ENCODE data around the gene GLB1L3. TPM values are rescaled to one million over a fixed set of nuclear protein-coding genes. Genes with fewer than 3 reads are reported as not detected.

GLB1L3 gene
- total RNA-seq, 2 donors from 2014 or later: 2.3 to 7.1 TPM

- peaks cover 11% of the 10 kb centered on the region for H3K4me1 Mint-ChIP-seq
- peak overlapping the region; percentile 20 for H3K27ac Mint-ChIP-seq
- Histone ChIP-seq H3K27ac (ENCODE audit: low read depth, low read length) (no peak overlapping the region), H3K4me3 (ENCODE audit: low read length) (no peak overlapping the region), H3K9ac (ENCODE audit: extremely low read depth, low read length, poor library complexity, severe bottlenecking) (no peak overlapping the region), H3K4me1 (ENCODE audit: control insufficient read depth, insufficient read depth, low read length) (peaks cover 1% of the 10 kb centered on the region), H3K27me3 (ENCODE audit: control insufficient read depth, insufficient read depth, low read length, poor library complexity, severe bottlenecking) (no peaks in the 10 kb centered on the region), H3K9me3 (ENCODE audit: control insufficient read depth, low read length) (no peaks in the 10 kb centered on the region), H3K36me3 (ENCODE audit: control insufficient read depth, insufficient read depth, low read length) (peaks cover 72% of the 10 kb centered on the region)
- H3K9me3 Mint-ChIP-seq: no peaks in the 10 kb centered on the region
- no peaks in the 10 kb centered on the region for H3K27me3 Mint-ChIP-seq (ENCODE audit: insufficient read depth)
- no peak for TF ChIP-seq CTCF (conservative IDR thresholded peaks at IDR 0.05)
- no peak for DNase-seq
- no peak overlapping the region for H3K4me3 Mint-ChIP-seq
- H3K36me3 Mint-ChIP-seq (ENCODE audit: low read depth): peaks cover 55% of the 10 kb centered on the region
- 97% methylated on average over 4 of the region's 4 CpGs; no CpG with 5 or more reads in 1 of the 2 experiments for WGBS, 2 experiments (ENCODE audit: insufficient coverage in 1 of 2, insufficient read length in 1 of 2)
Measured at GRCh38 chr11:134246678-134247077, 29.5 kb upstream of the GLB1L3 start.

- Histone ChIP-seq H3K27ac (ENCODE audit: low read depth, low read length) (no peak overlapping the region), H3K9ac (ENCODE audit: extremely low read depth, low read length, poor library complexity, severe bottlenecking) (no peak overlapping the region), H3K4me1 (ENCODE audit: control insufficient read depth, insufficient read depth, low read length) (no peaks in the 10 kb centered on the region), H3K9me3 (ENCODE audit: control insufficient read depth, low read length) (no peaks in the 10 kb centered on the region), H3K27me3 (ENCODE audit: control insufficient read depth, insufficient read depth, low read length, poor library complexity, severe bottlenecking) (no peaks in the 10 kb centered on the region), H3K4me3 (ENCODE audit: low read length) (no peak overlapping the region), H3K36me3 (ENCODE audit: control insufficient read depth, insufficient read depth, low read length) (peaks cover 57% of the 10 kb centered on the region)
- 95 to 98% methylated on average over 6 to 7 of the region's 7 CpGs for WGBS, 2 experiments (ENCODE audit: insufficient coverage in 1 of 2, insufficient read length in 1 of 2)
- peaks cover 12% of the 10 kb centered on the region for H3K4me1 Mint-ChIP-seq
- H3K36me3 Mint-ChIP-seq (ENCODE audit: low read depth): peaks cover 44% of the 10 kb centered on the region
- H3K4me3 Mint-ChIP-seq: no peak overlapping the region
- no peaks in the 10 kb centered on the region for H3K27me3 Mint-ChIP-seq (ENCODE audit: insufficient read depth)
- no peak for DNase-seq
- no peak overlapping the region for H3K27ac Mint-ChIP-seq
- H3K9me3 Mint-ChIP-seq: no peaks in the 10 kb centered on the region
- TF ChIP-seq CTCF (conservative IDR thresholded peaks at IDR 0.05): no peak
Measured at GRCh38 chr11:134248910-134249480, 27.2 kb upstream of the GLB1L3 start.

GRCh38 chr11:134250246-134250645 is 25.9 kb upstream of the GLB1L3 start:
- WGBS, 2 experiments (ENCODE audit: insufficient coverage in 1 of 2, insufficient read length in 1 of 2): 82 to 94% methylated on average over 3 of the region's 3 CpGs
- no peaks in the 10 kb centered on the region for H3K27me3 Mint-ChIP-seq (ENCODE audit: insufficient read depth)
- Histone ChIP-seq H3K27me3 (ENCODE audit: control insufficient read depth, insufficient read depth, low read length, poor library complexity, severe bottlenecking) (no peaks in the 10 kb centered on the region), H3K4me1 (ENCODE audit: control insufficient read depth, insufficient read depth, low read length) (no peaks in the 10 kb centered on the region), H3K9ac (ENCODE audit: extremely low read depth, low read length, poor library complexity, severe bottlenecking) (no peak overlapping the region), H3K27ac (ENCODE audit: low read depth, low read length) (no peak overlapping the region), H3K9me3 (ENCODE audit: control insufficient read depth, low read length) (no peaks in the 10 kb centered on the region), H3K4me3 (ENCODE audit: low read length) (no peak overlapping the region), H3K36me3 (ENCODE audit: control insufficient read depth, insufficient read depth, low read length) (peaks cover 44% of the 10 kb centered on the region)
- H3K27ac Mint-ChIP-seq: no peak overlapping the region
- H3K4me1 Mint-ChIP-seq: peaks cover 20% of the 10 kb centered on the region
- H3K9me3 Mint-ChIP-seq: no peaks in the 10 kb centered on the region
- TF ChIP-seq CTCF (conservative IDR thresholded peaks at IDR 0.05): no peak
- DNase-seq: no peak
- no peak overlapping the region for H3K4me3 Mint-ChIP-seq
- peaks cover 34% of the 10 kb centered on the region for H3K36me3 Mint-ChIP-seq (ENCODE audit: low read depth)

Data from endodermal cell (in vitro differentiated cells).